Right lobe of liver (tissue), 6 donors: ENCODE measurements around the gene CPNE4. TPM values are rescaled to one million over a fixed set of nuclear protein-coding genes. Genes with fewer than 3 reads are reported as not detected.

Source experiments
- ATAC-seq, 4 donors: fragments of 200-7000 bp; cut with Tn5 transposase; one replicate each; pipeline ENCODE4 v1.9.1; 2020; ENCODE audit warnings: mild to moderate bottlenecking in 4 of 4, moderate library complexity in 4 of 4
- DNase-seq, 3 donors: peaks; one replicate each; pipeline ENCODE4 v3.0.0-alpha.2; 2020
- H3K27ac ChIP-seq, 3 donors: fragments of 200-600 bp; one replicate each; pipeline ENCODE4 v1.8.0; 2022
- H3K27me3 ChIP-seq, 2 donors: fragments of 200-600 bp; one replicate each; pipeline ENCODE4 v1.8.0; 2022
- H3K36me3 ChIP-seq, 4 donors: fragments of 200-600 bp; sonication (generic) in 1 of 4; one replicate each; pipeline versions ENCODE4 v1.5.1 to v1.8.0; 2017 to 2022; ENCODE audit warnings: control low read depth in 1 of 4
- H3K4me1 ChIP-seq, 4 donors: fragments of 200-600 bp; sonication (generic) in 1 of 4; one replicate each; pipeline versions ENCODE4 v1.5.1 to v1.8.0; 2017 to 2022; ENCODE audit warnings: control low read depth in 1 of 4
- H3K4me3 ChIP-seq, 3 donors: fragments of 200-600 bp; one replicate each; pipeline ENCODE4 v1.8.0; 2022
- H3K9me3 ChIP-seq, 4 donors: fragments of 200-600 bp; sonication (generic) in 1 of 4; one replicate each; pipeline versions ENCODE4 v1.5.1 to v1.8.0; 2017 to 2022; ENCODE audit warnings: control low read depth in 1 of 4
- POLR2A ChIP-seq: fragments of 450-650 bp; IDR thresholded peaks from one replicate; pipeline ENCODE4 v1.6.1; 2017; ENCODE audit warnings: antibody characterized with exemption, mild to moderate bottlenecking
- WGBS: methylation state at CpG from one replicate; pipeline ENCODE4 v1.1.6; 2018; ENCODE audit warnings: low coverage, low lambda C conversion rate; ENCODE audit not compliant: insufficient coverage; ENCODE audit errors: missing lambda C conversion rate; 5-methylcytosine and 5-hydroxymethylcytosine counted together
- intact Hi-C, 2 donors: fragments of 100-400 bp; cut with DNase I; formaldehyde crosslinking; loops; one replicate each; pipeline versions ENCODE4 v1.11.2 to v1.14.1; 2022
- total RNA-seq, 6 experiments: library from RNA; depleted of rRNA in 2 of 6; stranded (reverse); fragments of >200 nt in 2 of 6; fragmentation: NEBNext Ultra II Directional in 3 of 6; extraction: Animal tissue kit (Norgen Biotek cat#: 25700) in 3 of 6; gene quantifications; one replicate each; pipeline versions ENCODE4 v1.1.0 to v1.2.4, GENCODE V29; 2016 to 2023
- TF ChIP-seq, protein P1 (sequence below), 4 donors: fragments of 200-600 bp in 3 of 4; fragments of 450-650 bp in 1 of 4; IDR thresholded peaks; one replicate each; pipeline versions ENCODE4 v1.5.1 to v1.8.0; 2016 to 2022; ENCODE audit warnings: antibody characterized with exemption in 4 of 4, mild to moderate bottlenecking in 2 of 4
- donor health status: DM: no; HTN: yes; CAD: no.
- donor health status: DM: no; HTN: no; CAD: no.
- donor health status: DM: no; HTN: no; CAD: no.
- donor health status: DM: no; HTN: yes; CAD: no.
- donor health status: DM: no; HTN: yes; CAD: no.

CPNE4 gene
- total RNA-seq, 6 experiments from 2014 or later, result not detected

DNA sequence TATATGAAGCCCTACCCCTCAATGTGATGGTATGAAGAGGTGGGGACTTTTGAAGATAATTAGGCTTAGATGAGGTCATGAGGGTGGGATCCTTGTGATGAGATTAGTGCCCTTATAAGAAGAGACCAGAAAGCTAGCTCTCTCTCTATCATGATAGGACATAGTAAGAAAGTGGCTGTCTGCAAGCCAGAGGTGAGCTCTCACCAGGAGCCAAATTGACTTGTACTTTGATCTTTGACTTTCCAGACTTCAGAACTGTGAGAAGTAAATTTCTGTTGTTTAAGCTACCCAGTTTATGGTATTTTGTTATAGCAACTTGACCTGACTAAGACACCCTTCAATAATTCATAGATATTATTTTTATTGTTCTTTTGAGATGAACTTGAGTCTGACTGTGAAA, 502.2 kb downstream of the CPNE4 start:
- no peak overlapping the region for H3K27ac ChIP-seq
- H3K4me1 ChIP-seq, result peaks cover 0 to 6% (median 0%) of the 10 kb centered on the region in 4 donors
- H3K4me3 ChIP-seq, result no peak overlapping the region
- intact Hi-C loops, result no loop called here
- no peaks in the 10 kb centered on the region for H3K36me3 ChIP-seq
- DNase-seq (no peak), ATAC-seq (peak in 1 of 4 donors; percentile 80)
- H3K27me3 ChIP-seq, result no peaks in the 10 kb centered on the region
- TF ChIP-seq, protein P1, sequence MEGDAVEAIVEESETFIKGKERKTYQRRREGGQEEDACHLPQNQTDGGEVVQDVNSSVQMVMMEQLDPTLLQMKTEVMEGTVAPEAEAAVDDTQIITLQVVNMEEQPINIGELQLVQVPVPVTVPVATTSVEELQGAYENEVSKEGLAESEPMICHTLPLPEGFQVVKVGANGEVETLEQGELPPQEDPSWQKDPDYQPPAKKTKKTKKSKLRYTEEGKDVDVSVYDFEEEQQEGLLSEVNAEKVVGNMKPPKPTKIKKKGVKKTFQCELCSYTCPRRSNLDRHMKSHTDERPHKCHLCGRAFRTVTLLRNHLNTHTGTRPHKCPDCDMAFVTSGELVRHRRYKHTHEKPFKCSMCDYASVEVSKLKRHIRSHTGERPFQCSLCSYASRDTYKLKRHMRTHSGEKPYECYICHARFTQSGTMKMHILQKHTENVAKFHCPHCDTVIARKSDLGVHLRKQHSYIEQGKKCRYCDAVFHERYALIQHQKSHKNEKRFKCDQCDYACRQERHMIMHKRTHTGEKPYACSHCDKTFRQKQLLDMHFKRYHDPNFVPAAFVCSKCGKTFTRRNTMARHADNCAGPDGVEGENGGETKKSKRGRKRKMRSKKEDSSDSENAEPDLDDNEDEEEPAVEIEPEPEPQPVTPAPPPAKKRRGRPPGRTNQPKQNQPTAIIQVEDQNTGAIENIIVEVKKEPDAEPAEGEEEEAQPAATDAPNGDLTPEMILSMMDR (IDR thresholded peaks at IDR 0.05), result no peak
- TF ChIP-seq POLR2A, result no peak
- no peaks in the 10 kb centered on the region for H3K9me3 ChIP-seq

DNA sequence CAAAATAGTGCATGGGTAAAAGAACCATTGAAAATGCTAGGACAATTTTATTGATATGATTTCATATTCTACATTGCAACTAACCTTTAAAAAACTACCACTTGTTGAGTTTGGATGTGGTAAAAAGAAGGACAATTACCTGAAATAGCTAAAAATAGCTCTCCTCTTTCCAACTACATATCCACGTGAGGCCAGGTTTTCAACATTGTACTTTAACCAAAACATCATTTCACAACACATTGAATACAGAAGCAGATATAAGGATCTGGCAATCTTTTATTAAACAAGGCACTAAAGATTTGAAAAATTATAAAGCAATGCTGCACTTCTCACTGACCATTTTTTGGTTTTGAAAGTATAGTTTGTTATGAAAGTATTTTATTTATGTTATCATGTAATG, 504.0 kb downstream of the CPNE4 start:
- peaks cover 0 to 6% (median 0%) of the 10 kb centered on the region in 4 donors for H3K4me1 ChIP-seq
- H3K36me3 ChIP-seq, result no peaks in the 10 kb centered on the region
- intact Hi-C loops, result no loop called here
- no peak for DNase-seq
- ATAC-seq, result peak in 2 of 4 donors; percentile 32 to 74
- H3K27me3 ChIP-seq, result peaks cover 0 to 3% of the 10 kb centered on the region in 2 donors
- no peak overlapping the region for H3K4me3 ChIP-seq
- H3K9me3 ChIP-seq, result no peaks in the 10 kb centered on the region
- no peak overlapping the region for H3K27ac ChIP-seq
- WGBS, result 11% methylated on average over 1 of the region's 1 CpG
- TF ChIP-seq, protein P1 (IDR thresholded peaks at IDR 0.05), result no peak

DNA sequence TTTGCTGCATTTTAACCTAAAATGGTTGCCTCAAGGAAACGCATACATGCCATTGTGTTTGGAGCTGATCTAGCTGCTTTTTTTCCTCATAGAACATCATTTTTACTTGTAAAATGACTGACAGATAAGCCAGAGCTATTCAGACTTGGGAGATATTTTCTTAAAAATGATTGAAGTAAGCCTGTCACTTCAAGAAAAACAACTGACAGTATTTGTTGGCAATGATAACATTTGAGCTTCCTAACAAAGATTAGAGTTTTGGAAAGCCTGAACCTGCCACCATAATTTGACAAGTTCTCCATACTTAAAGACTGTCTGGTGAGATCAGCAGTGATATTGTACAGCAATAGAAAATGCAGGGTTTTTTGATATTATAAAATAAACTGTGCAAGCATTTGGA, 504.4 kb downstream of the CPNE4 start:
- peaks cover 0 to 3% of the 10 kb centered on the region in 2 donors for H3K27me3 ChIP-seq
- no peaks in the 10 kb centered on the region for H3K36me3 ChIP-seq
- H3K9me3 ChIP-seq, result no peaks in the 10 kb centered on the region
- TF ChIP-seq, protein P1 (IDR thresholded peaks at IDR 0.05), result no peak
- TF ChIP-seq POLR2A, result no peak
- ATAC-seq (no peak), DNase-seq (no peak)
- no peak overlapping the region for H3K4me3 ChIP-seq
- 62% methylated on average over 1 of the region's 1 CpG for WGBS
- intact Hi-C loops, result no loop called here
- no peak overlapping the region for H3K27ac ChIP-seq
- H3K4me1 ChIP-seq, result peaks cover 0 to 6% (median 0%) of the 10 kb centered on the region in 4 donors

DNA sequence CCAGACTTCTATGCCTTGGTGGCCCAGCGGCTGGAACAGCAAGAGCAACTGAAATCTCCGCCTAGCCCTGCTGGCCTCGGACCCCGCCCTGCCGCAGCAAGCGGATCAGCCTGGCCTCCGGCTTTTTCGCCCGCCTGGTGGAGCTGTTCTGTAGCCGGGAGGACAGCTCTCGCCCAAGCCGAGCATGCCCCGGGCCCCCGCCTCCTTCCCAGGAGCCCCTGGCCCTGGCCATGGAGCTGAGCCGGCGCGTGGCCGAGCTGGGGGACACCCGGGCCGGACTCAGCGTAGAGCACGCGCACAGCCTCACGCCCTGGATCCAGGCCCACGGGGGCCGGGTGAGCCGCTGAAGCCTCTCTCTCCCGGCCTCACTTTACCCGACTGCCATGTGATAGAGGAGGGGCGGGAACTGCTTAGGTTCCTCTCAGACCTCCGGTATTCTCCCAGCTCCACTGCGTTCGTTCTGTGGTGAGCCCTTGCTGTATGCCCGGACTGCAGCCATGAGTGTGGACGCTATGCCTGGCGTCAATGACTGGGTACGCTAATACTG, 507.9 kb downstream of the CPNE4 start:
- ATAC-seq (peak; percentile 70 to 85 (median 74)), DNase-seq (peak; percentile 42 to 66 (median 48))
- no peaks in the 10 kb centered on the region for H3K36me3 ChIP-seq
- peak overlapping the region in 1 of 3 donors; percentile 43 for H3K4me3 ChIP-seq
- peaks cover 0 to 6% (median 0%) of the 10 kb centered on the region in 4 donors for H3K4me1 ChIP-seq
- H3K27me3 ChIP-seq, result peaks cover 0 to 3% of the 10 kb centered on the region in 2 donors
- TF ChIP-seq POLR2A, result no peak
- TF ChIP-seq, protein P1 (IDR thresholded peaks at IDR 0.05), result peak in 2 of 4 donors; percentile 10 to 48
- intact Hi-C loops, result no loop called here
- no peaks in the 10 kb centered on the region for H3K9me3 ChIP-seq
- 25% methylated on average over 11 of the region's 37 CpGs for WGBS
- H3K27ac ChIP-seq, result no peak overlapping the region

DNA sequence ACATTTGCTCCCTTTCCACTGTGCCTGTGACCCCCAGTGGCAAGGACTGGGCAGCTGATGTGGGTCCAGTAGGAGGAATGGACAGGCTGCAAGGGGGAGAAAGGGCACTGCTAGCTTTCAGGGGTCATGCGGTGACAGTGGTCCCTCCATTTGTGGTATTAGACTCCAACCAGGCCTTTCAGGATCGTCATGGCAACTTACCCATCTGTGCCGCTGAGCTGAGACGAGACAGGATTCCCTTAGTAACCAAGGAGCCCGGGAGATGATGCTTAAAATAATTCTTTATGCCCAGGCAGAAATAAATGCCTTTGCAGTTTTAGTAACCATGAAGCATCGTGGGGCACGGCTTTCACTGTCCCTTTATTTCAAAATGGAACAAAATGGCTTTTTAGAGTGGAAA, 516.1 kb downstream of the CPNE4 start:
- Histone ChIP-seq H3K36me3 (no peaks in the 10 kb centered on the region), H3K27ac (no peak overlapping the region), H3K4me1 (no peaks in the 10 kb centered on the region), H3K27me3 (no peaks in the 10 kb centered on the region), H3K4me3 (no peak overlapping the region), H3K9me3 (no peaks in the 10 kb centered on the region)
- intact Hi-C loops, result no loop called here
- DNase-seq (no peak), ATAC-seq (no peak)
- WGBS, result 67% methylated on average over 1 of the region's 7 CpGs
- no peak for TF ChIP-seq POLR2A
- TF ChIP-seq, protein P1 (IDR thresholded peaks at IDR 0.05), result no peak
